ENCODE results near the gene APOF. TPM values are rescaled to one million over a fixed set of nuclear protein-coding genes. Genes with fewer than 3 reads are reported as not detected.

Gene APOF
- total and polyA plus RNA-seq, 2 of the 13 experiments (the other 11 are each of a cell fraction or from before 2014, with no cell fraction given): 3.3 to 23.9 TPM

GRCh38 chr12:56382611-56383010, 20.0 kb upstream of the APOF start:
- Histone ChIP-seq H3K4me2 (ENCODE audit: low read depth, low read length) (no peak overlapping the region), H4K20me1 (ENCODE audit: insufficient read depth, low read length) (no peaks in the 10 kb centered on the region), H3K27ac (ENCODE audit: extremely low read length, insufficient read depth, low read length) (no peak overlapping the region), H3K36me3 (replicated peaks in 1 of 2; ENCODE audit: control insufficient read depth in 1 of 2, insufficient read depth in 2 of 2, low read length in 2 of 2) (no peaks in the 10 kb centered on the region), H3K79me2 (ENCODE audit: insufficient read depth, low read length) (no peaks in the 10 kb centered on the region), H3K4me3 (replicated peaks in 1 of 3; ENCODE audit: insufficient read depth in 1 of 3, low read depth in 2 of 3, low read length in 3 of 3) (no peak overlapping the region), H3K9ac (ENCODE audit: insufficient read depth, low read depth, low read length) (no peak overlapping the region), H3K9me3 (ENCODE audit: low read length) (no peaks in the 10 kb centered on the region), H2AFZ (ENCODE audit: low read length) (no peak overlapping the region), H3K4me1 (ENCODE audit: insufficient read depth, low read length) (peaks cover 37% of the 10 kb centered on the region), H3K27me3 (ENCODE audit: control insufficient read depth in 1 of 2, insufficient read depth in 2 of 2, low read length in 2 of 2) (peaks cover 0 to 7% of the 10 kb centered on the region in 2 experiments; a peak in 1 of 5 replicates)
- POLR2A ChIA-PET: interaction anchor here (1.2 to 1.4 kb wide), 2 partner anchors 20 to 22 kb away, joined by 3 read pairs; partner anchors contain the start of genes APOF and STAT2
- in situ Hi-C loops (cut with HindIII; ENCODE audit: extremely low pct_ligation_motif_present, low pct_unique_long_range_greater_than_20kb): no loop called here
- ATAC-seq (no peak), FAIRE-seq (no peak), DNase-seq (ENCODE audit: low spot score) (no peak)
- BruUV-seq (replicated peaks): no TSS peak
- intact Hi-C loops (cut with micrococcal nuclease; ENCODE audit: unreplicated experiment): no loop called here
- 54% methylated on average over 16 of the region's 16 CpGs for WGBS (ENCODE audit: low lambda C conversion rate)
- CTCF ChIA-PET (ENCODE audit: low intra/inter-chr PET ratio, low total read pairs): no interaction called here
- TF ChIP-seq ZKSCAN8 (CRISPR knock-in tag; IDR thresholded peaks at IDR 0.05; ENCODE audit: borderline replicate concordance): no peak
- TF ChIP-seq TAF1 (CRISPR knock-in tag; IDR thresholded peaks at IDR 0.05): no peak
- TF ChIP-seq NR2F2 (IDR thresholded peaks at IDR 0.05; ENCODE audit: borderline replicate concordance, low read depth): no peak
- no peak for TF ChIP-seq PCBP2 (optimal IDR thresholded peaks at IDR 0.05; ENCODE audit: low read depth, low read length, poor library complexity, severe bottlenecking)
- TF ChIP-seq KLF15 (CRISPR knock-in tag; IDR thresholded peaks at IDR 0.05; ENCODE audit: borderline replicate concordance): no peak
- TF ChIP-seq, protein P1, sequence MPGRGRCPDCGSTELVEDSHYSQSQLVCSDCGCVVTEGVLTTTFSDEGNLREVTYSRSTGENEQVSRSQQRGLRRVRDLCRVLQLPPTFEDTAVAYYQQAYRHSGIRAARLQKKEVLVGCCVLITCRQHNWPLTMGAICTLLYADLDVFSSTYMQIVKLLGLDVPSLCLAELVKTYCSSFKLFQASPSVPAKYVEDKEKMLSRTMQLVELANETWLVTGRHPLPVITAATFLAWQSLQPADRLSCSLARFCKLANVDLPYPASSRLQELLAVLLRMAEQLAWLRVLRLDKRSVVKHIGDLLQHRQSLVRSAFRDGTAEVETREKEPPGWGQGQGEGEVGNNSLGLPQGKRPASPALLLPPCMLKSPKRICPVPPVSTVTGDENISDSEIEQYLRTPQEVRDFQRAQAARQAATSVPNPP (CRISPR knock-in tag; IDR thresholded peaks at IDR 0.05): no peak
- TF ChIP-seq, protein P2, sequence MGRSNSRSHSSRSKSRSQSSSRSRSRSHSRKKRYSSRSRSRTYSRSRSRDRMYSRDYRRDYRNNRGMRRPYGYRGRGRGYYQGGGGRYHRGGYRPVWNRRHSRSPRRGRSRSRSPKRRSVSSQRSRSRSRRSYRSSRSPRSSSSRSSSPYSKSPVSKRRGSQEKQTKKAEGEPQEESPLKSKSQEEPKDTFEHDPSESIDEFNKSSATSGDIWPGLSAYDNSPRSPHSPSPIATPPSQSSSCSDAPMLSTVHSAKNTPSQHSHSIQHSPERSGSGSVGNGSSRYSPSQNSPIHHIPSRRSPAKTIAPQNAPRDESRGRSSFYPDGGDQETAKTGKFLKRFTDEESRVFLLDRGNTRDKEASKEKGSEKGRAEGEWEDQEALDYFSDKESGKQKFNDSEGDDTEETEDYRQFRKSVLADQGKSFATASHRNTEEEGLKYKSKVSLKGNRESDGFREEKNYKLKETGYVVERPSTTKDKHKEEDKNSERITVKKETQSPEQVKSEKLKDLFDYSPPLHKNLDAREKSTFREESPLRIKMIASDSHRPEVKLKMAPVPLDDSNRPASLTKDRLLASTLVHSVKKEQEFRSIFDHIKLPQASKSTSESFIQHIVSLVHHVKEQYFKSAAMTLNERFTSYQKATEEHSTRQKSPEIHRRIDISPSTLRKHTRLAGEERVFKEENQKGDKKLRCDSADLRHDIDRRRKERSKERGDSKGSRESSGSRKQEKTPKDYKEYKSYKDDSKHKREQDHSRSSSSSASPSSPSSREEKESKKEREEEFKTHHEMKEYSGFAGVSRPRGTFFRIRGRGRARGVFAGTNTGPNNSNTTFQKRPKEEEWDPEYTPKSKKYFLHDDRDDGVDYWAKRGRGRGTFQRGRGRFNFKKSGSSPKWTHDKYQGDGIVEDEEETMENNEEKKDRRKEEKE (IDR thresholded peaks at IDR 0.05): no peak
- TF ChIP-seq JUND (CRISPR knock-in tag; IDR thresholded peaks at IDR 0.05): no peak
